ENCODE results near the gene OPN1SW. TPM values are rescaled to one million over a fixed set of nuclear protein-coding genes. Genes with fewer than 3 reads are reported as not detected.

OPN1SW gene
- total and polyA plus RNA-seq, 9 of the 15 experiments (the other 6 are each of a cell fraction or from before 2014, with no cell fraction given): 0.84 to 1.0 TPM; not detected in 7

DNA sequence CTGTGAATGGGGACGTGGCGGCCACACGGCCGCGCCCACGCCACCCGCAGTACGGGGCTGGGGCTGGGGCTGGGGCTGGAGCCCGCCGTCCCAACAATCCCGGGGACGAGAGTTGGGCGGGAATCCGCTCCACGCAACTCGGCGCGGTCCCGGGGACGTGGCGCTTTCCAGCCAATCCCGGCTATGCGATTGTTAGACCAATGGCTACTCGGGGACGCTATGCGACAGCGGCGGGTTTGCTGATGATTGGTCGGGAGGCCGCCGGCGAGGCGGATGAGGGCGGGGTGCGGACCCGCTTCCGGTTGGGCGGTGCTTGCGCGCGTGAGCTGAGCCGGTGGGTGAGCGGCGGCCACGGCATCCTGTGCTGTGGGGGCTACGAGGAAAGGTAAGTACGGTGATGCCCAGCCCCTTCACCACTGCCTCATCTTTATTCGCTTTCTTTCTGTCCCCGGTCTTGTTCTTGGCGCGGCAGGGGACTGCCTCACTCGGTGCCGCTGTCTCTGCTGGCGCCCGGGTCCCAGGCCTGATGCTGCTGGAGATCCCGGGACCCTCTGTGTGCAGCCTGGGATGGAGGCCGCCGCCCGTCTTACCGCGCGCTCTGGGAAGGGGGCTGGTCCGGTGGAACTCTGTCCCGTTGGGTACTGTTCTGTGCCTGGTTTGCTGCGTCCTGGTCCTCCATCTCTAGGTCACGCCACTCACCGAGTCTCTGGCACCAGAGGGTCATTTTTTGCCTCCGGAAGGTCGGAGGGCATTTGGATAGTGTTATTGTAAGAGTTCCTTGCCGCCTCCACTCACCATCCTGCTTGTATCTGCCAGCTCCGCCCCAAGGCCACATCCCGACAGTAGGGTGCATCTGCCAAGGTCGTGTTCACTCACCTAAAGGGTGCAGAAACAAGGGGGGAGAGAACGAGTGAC, 36.3 kb downstream of the OPN1SW start, which contains the start of gene CALU (continued):
- no peak for TF ChIP-seq ZNF518B (CRISPR knock-in tag; IDR thresholded peaks at IDR 0.05)
- TF ChIP-seq MBD2 (IDR thresholded peaks at IDR 0.05; ENCODE audit: borderline replicate concordance, low read depth): peak; percentile 95
- peak; percentile 86 for TF ChIP-seq ETV1 (tag; conservative IDR thresholded peaks at IDR 0.05; ENCODE audit: low read depth)
- TF ChIP-seq ZKSCAN3 (CRISPR knock-in tag; IDR thresholded peaks at IDR 0.05): no peak
- peak; percentile 45 for TF ChIP-seq SMARCB1 (IDR thresholded peaks at IDR 0.05; ENCODE audit: insufficient read length, low read depth)
- TF ChIP-seq CREB1 (IDR thresholded peaks at IDR 0.05): peak; percentile 91
- TF ChIP-seq CREB1 (CRISPR knock-in tag; IDR thresholded peaks at IDR 0.05): peak; percentile 89
- TF ChIP-seq GABPA (tag; conservative IDR thresholded peaks at IDR 0.05; ENCODE audit: low read depth): peak; percentile 96
- no peak; the same call in 1 of the 2 replicates for TF ChIP-seq GTF2A2 (tag; IDR thresholded peaks at IDR 0.05)
- no peak for TF ChIP-seq ZSCAN29 (IDR thresholded peaks at IDR 0.05)
- peak; percentile 99 for TF ChIP-seq PHF8 (IDR thresholded peaks at IDR 0.05; ENCODE audit: borderline replicate concordance, low read length)
- no peak for TF ChIP-seq HSF4 (CRISPR knock-in tag; IDR thresholded peaks at IDR 0.05; ENCODE audit: borderline replicate concordance)
- no peak for TF ChIP-seq IFI16 (CRISPR knock-in tag; IDR thresholded peaks at IDR 0.05)
- TF ChIP-seq NONO (IDR thresholded peaks at IDR 0.05; ENCODE audit: low read depth in 2 of 2, low read length in 1 of 2): peak; percentile 70 to 77; a peak in 2 of 4 replicates
- TF ChIP-seq ZNF444 (CRISPR knock-in tag; IDR thresholded peaks at IDR 0.05): no peak
- no peak for TF ChIP-seq SMAD3 (CRISPR knock-in tag; conservative IDR thresholded peaks at IDR 0.05)
- peak; percentile 92 for TF ChIP-seq ZFX (CRISPR knock-in tag; IDR thresholded peaks at IDR 0.05)
- no peak for TF ChIP-seq CREBBP (IDR thresholded peaks at IDR 0.05; ENCODE audit: low read depth, low read length)
- peak; percentile 70 to 94 for TF ChIP-seq MAZ (CRISPR knock-in tag; conservative IDR thresholded peaks at IDR 0.05 in 1 of 2, IDR thresholded peaks at IDR 0.05 in 1 of 2)
- TF ChIP-seq ZNF175 (CRISPR knock-in tag; IDR thresholded peaks at IDR 0.05; ENCODE audit: low read depth): no peak
- peak; percentile 76 for TF ChIP-seq CEBPG (CRISPR knock-in tag; IDR thresholded peaks at IDR 0.05)
- peak in 1 of 2 experiments; percentile 5; a peak in 1 of 4 replicates for TF ChIP-seq CEBPG (tag; conservative IDR thresholded peaks at IDR 0.05 in 1 of 2, IDR thresholded peaks at IDR 0.05 in 1 of 2)
- TF ChIP-seq GABPB2 (CRISPR knock-in tag; conservative IDR thresholded peaks at IDR 0.05): 0 out of 2 replicates have a peak, but pooled peaks have one; percentile 42
- no peak; the same call in 1 of the 2 replicates for TF ChIP-seq MAFK (IDR thresholded peaks at IDR 0.05; ENCODE audit: low read length)
- TF ChIP-seq SPI1 (IDR thresholded peaks at IDR 0.05; ENCODE audit: borderline replicate concordance, low read depth, low read length): no peak
- peak; percentile 87 for TF ChIP-seq ERF (CRISPR knock-in tag; IDR thresholded peaks at IDR 0.05)
- TF ChIP-seq SIN3B (IDR thresholded peaks at IDR 0.05; ENCODE audit: low read depth): peak; percentile 66; the same call in 1 of the 2 replicates

All from K562 (cell line).